ENCODE results near the gene NHLRC2.

DNA sequence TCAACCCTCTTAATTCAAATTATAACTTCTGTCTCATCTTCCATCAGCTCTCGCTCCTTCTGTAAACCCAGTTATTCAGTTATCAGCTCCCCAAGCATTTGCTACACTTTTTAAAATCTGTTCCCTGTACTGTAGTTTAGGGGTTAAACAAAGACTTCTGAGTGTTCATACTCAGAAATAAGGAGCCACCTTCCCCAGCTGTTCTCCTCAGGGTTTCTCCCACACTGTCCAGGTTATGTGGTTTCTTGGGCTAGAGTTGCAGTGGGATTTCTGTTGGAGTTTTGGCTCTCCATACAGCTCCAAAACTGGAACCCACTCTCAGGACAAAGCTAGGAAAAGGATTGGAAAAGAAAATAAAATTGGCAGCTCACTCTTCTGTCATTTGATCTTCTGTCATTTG is 20.8 kb downstream of the NHLRC2 start:
- TF ChIP-seq, protein P1, sequence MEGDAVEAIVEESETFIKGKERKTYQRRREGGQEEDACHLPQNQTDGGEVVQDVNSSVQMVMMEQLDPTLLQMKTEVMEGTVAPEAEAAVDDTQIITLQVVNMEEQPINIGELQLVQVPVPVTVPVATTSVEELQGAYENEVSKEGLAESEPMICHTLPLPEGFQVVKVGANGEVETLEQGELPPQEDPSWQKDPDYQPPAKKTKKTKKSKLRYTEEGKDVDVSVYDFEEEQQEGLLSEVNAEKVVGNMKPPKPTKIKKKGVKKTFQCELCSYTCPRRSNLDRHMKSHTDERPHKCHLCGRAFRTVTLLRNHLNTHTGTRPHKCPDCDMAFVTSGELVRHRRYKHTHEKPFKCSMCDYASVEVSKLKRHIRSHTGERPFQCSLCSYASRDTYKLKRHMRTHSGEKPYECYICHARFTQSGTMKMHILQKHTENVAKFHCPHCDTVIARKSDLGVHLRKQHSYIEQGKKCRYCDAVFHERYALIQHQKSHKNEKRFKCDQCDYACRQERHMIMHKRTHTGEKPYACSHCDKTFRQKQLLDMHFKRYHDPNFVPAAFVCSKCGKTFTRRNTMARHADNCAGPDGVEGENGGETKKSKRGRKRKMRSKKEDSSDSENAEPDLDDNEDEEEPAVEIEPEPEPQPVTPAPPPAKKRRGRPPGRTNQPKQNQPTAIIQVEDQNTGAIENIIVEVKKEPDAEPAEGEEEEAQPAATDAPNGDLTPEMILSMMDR (IDR thresholded peaks at IDR 0.05): no peak
- TF ChIP-seq POLR2A (IDR thresholded peaks at IDR 0.05): no peak

Data from thyroid gland (tissue), 4 donors.